Esophagus mucosa (tissue), 1 donor: ENCODE data around the gene BSG. TPM values are rescaled to one million over a fixed set of nuclear protein-coding genes. Genes with fewer than 3 reads are reported as not detected.

ENCODE experiments used
- ATAC-seq: fragments of 200-7000 bp; cut with Tn5 transposase; one replicate; pipeline ENCODE4 v1.9.1; 2020
- total RNA-seq: library from RNA; stranded (reverse); gene quantifications from one replicate; pipeline ENCODE4 v1.2.4, GENCODE V29; 2023
- donor health status: DM: yes; HTN: yes; CAD: no.

BSG gene
- total RNA-seq = 320 TPM

DNA sequence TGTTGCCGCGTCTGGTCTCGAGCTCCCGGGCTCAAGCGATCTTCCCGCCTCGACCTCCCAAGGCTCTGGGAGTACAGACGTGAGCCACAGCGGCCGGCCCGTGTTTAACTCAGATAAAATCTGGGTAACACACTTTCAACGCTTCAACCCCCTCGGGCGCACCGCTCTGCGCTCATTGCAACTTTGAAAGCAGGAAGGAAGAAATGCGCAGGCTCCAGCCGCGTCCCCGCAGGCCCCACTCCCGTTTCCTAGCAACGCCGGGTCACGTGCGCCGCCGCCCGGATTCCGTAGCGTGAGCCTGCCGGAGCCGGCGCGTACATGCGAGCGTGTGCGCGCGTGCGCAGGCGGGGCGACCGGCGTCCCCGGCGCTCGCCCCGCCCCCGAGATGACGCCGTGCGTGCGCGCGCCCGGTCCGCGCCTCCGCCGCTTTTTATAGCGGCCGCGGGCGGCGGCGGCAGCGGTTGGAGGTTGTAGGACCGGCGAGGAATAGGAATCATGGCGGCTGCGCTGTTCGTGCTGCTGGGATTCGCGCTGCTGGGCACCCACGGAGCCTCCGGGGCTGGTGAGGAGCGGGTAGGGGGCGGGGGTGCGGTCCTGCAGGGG, at the start of gene BSG:
Gene BSG (plus strand): TSS at position 457 of the 603 bp plus-strand sequence. CDS start 39 bp downstream, at position 496.
- ATAC-seq = peak; percentile 87

GRCh38 chr19:522726-523125, 49.7 kb upstream of the BSG start:
- ATAC-seq = no peak

GRCh38 chr19:524062-524674, 48.2 kb upstream of the BSG start:
- ATAC-seq = peak; percentile 29

DNA sequence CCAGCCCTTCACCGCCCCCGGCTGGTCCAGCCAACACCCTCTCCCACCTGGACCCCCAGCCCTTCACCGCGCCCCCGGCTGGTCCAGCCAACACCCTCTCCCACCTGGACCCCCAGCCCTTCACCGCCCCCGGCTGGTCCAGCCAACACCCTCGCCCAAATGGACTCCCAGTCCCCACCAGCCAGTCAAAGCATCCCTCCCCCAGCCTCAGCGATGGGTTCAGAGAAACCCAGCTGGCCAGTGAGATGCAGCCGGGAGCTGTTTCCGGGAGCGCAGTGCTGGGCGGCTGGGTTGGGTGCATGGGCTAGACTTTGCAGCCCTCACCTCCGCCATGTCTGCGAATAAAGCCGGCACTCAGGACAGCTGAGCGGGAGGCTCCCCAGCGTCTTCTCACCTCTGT, 47.4 kb upstream of the BSG start:
- ATAC-seq = peak; percentile 8

DNA sequence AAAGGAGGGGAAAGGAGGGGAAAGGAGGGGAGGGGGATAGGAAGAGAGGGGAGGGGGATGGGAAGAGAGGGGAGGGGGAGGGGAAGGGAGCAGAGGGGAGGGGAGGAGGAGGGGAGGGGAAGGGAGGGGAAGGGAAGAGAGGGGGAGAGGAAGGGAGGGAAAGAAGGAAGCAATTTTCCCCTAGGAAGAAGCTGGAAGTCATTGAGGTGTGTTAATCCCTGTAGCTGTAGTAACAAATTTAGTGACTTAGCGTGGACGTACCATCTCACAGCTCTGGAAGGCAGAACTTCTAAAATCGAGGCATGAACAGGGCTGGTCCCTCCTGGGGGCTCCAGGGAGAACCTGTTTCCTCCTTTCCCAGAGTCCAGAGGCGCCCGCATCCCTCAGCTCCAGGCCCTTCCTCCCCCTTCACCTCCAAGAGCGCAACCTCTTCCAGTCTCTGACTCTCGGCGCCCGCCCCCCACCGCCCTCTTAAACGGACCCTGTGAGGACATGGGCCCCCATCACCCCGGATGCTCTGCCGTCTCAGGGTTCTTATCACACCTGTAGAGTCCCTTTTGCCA, 46.5 kb upstream of the BSG start:
- ATAC-seq = no peak

GRCh38 chr19:530134-531008, 42.0 kb upstream of the BSG start:
- ATAC-seq = no peak

- ATAC-seq = peak; percentile 82
These were observed 41.2 kb upstream of the BSG start for GRCh38 chr19:531009-531752.

GRCh38 chr19:531753-532560, 40.4 kb upstream of the BSG start, which contains the start of gene CDC34:
TSS of gene CDC34 (plus strand) at chr19:531760. CDS start at chr19:531932, 172 bp downstream.
- ATAC-seq = no peak

GRCh38 chr19:532561-533363, 39.6 kb upstream of the BSG start:
- ATAC-seq = peak; percentile 0

DNA sequence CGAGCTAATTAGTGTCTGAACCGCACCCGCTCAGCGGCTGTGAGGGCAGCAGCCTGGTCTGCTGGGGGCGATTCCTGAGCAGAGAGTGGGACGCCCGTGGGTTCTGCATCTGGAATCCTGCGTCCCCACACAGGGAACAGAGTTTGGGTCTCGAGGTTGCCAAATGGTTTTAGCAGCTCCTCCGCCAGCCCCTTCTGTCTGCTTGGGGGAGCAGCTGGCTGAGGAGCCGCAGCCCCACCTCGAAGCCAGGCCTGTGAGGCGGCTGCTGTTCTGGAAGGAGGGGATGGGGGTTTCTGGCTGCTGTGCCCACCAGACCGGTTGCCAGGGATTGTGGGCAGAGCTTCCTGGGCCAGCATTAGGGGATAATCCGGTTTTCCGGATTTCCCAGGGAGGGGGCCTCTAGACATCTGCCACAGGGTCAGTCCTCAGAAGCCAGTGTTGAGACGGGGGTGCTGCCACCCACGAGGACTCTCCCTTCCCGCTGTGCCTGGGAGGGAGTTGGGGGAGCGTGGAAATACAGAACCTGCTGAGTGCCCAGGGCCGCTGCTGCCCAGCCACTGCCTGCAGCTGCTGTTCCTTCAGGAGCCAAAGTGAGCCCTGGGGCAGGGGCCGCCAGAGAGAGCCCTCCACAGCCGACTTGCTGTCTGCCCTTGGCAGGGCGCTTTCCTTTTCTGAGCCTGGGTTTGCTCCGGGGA, 38.9 kb upstream of the BSG start:
- no peak for ATAC-seq

DNA sequence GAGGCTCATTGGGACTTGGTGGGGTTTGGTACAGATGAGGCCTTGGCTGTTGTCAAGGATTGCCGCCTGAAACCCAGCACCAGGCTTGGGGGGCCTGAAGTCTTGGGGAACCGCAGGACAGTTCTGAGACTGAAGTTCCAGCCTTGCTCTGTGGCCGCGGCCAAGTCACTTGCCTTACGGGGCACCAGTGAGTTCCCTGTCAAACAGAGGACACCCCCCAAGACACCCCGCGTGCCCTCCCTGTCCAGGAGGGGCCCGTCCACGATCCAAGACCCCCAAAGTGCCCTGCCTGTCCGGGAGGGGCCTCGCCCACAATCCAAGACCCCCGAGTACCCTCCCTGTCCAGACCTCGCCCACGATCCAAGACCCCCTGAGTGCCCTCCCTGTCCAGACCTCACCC, 38.3 kb upstream of the BSG start:
- no peak for ATAC-seq

GRCh38 chr19:535017-535835, 37.2 kb upstream of the BSG start:
- ATAC-seq = peak; percentile 41

- no peak for ATAC-seq
These were observed 36.1 kb upstream of the BSG start for GRCh38 chr19:536031-536880.

- no peak for ATAC-seq
These were observed 35.5 kb upstream of the BSG start for GRCh38 chr19:536881-537404.

DNA sequence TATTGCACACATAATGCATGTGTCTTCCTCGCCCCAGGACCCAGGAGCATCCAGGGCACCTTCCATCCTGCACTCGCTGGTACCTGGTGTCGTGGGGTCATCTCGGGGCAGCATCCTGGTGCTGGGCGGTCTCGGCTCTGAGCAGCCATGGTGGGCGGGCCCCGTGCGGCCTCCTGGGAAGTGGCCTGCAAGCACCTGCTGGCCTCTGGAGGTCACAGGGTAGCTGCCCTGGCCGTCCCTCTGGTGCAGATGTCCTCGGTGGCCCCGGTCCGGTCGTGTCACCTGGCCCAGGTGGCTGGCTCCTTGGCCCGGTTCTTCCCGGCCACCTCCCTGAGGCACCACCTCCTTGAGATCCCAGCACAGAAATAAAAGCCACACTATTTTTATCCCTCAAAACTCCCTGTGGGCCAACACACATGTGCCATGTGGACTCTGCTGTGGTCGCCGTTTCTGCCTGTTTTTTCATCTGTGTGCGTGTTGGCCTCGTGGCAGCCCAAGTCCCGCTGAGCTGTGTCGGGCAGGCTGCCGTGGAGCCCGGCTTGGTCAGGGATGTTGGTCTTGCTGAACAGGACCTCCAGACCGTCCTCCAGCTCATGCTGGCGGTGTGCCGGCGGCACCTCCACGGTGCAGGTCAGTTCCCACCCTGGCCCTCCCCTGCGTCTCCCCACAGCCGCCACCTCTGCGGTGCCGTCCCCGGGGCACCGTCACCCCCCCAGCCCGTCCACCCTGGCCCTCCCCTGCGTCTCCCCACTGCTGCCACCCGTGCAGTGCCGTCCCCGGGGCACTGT, 33.6 kb upstream of the BSG start:
- no peak for ATAC-seq

GRCh38 chr19:539429-540030, 32.9 kb upstream of the BSG start:
- ATAC-seq = no peak
